ENCODE measurements around the gene PGAM5.
"Not testable (repeated sequence)": the region's sequence is repeated elsewhere in the genome, so short reads cannot be mapped to it uniquely, and the experiment has no call there.

Gene PGAM5

DNA sequence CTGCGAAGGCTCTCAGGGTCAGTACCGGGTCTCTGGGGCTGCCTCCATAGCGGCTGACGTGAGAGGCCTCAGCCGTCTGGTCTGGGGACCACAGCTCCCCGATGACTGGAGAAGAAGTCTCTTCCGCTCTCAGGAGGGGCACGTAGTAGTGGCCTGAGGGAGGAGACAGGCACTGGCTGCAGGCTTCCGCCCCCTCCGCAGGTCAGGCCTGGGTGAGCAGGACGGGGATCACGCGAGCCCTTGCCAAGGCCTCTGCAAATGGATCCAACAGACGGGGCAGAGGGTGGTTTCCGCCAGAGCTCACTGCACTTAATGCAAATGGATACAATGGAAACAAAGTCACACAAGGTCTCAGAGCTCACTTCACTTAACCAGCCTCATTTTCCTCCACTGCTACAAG lies 26.3 kb downstream of the PGAM5 start:
- Histone ChIP-seq H3K36me3 (ENCODE audit: insufficient read depth, low read length) (peaks cover 96% of the 10 kb centered on the region), H3K4me1 (ENCODE audit: insufficient read depth, low read length) (no peaks in the 10 kb centered on the region), H3K9ac (ENCODE audit: low read depth, low read length) (no peak overlapping the region), H3K27ac (ENCODE audit: low read depth, low read length) (no peak overlapping the region), H3K27me3 (ENCODE audit: insufficient read depth, low read length) (no peaks in the 10 kb centered on the region), H3K4me3 (ENCODE audit: low read length) (no peak overlapping the region), H3K9me3 (ENCODE audit: insufficient read depth, low read depth, low read length) (no peaks in the 10 kb centered on the region)
- 96% methylated on average over 15 of the region's 15 CpGs for WGBS

- Histone ChIP-seq H3K27ac (ENCODE audit: low read depth, low read length) (no peak overlapping the region), H3K36me3 (ENCODE audit: insufficient read depth, low read length) (peaks cover 94% of the 10 kb centered on the region)
- 96% methylated on average over 19 of the region's 19 CpGs for WGBS
Observed at GRCh38 chr12:132739600-132740312, 29.1 kb downstream of the PGAM5 start.

GRCh38 chr12:132740313-132740646 lies 29.6 kb downstream of the PGAM5 start:
- H3K9ac ChIP-seq (ENCODE audit: low read depth, low read length), result no peak overlapping the region
- H3K9me3 ChIP-seq (ENCODE audit: insufficient read depth, low read depth, low read length), result no peaks in the 10 kb centered on the region
- no peaks in the 10 kb centered on the region for H3K4me1 ChIP-seq (ENCODE audit: insufficient read depth, low read length)
- H3K4me3 ChIP-seq (ENCODE audit: low read length), result no peak overlapping the region
- no peak overlapping the region for H3K27ac ChIP-seq (ENCODE audit: low read depth, low read length)
- WGBS, result 95% methylated on average over 6 of the region's 6 CpGs
- no peaks in the 10 kb centered on the region for H3K27me3 ChIP-seq (ENCODE audit: insufficient read depth, low read length)
- H3K36me3 ChIP-seq (ENCODE audit: insufficient read depth, low read length), result peaks cover 94% of the 10 kb centered on the region

More at GRCh38 chr12:132739600-132740312, 29.1 kb downstream of the PGAM5 start:
- Histone ChIP-seq H3K4me3 (ENCODE audit: low read length) (no peak overlapping the region), H3K27me3 (ENCODE audit: insufficient read depth, low read length) (no peaks in the 10 kb centered on the region), H3K9ac (ENCODE audit: low read depth, low read length) (no peak overlapping the region), H3K4me1 (ENCODE audit: insufficient read depth, low read length) (no peaks in the 10 kb centered on the region), H3K9me3 (ENCODE audit: insufficient read depth, low read depth, low read length) (no peaks in the 10 kb centered on the region)

- no peaks in the 10 kb centered on the region for H3K9me3 ChIP-seq (ENCODE audit: insufficient read depth, low read depth, low read length)
- no peaks in the 10 kb centered on the region for H3K27me3 ChIP-seq (ENCODE audit: insufficient read depth, low read length)
- peaks cover 94% of the 10 kb centered on the region for H3K36me3 ChIP-seq (ENCODE audit: insufficient read depth, low read length)
- WGBS, result 92% methylated on average over 11 of the region's 11 CpGs
- H3K4me1 ChIP-seq (ENCODE audit: insufficient read depth, low read length), result no peaks in the 10 kb centered on the region
- no peak overlapping the region for H3K4me3 ChIP-seq (ENCODE audit: low read length)
- H3K9ac ChIP-seq (ENCODE audit: low read depth, low read length), result no peak overlapping the region
- H3K27ac ChIP-seq (ENCODE audit: low read depth, low read length), result no peak overlapping the region
Observed at GRCh38 chr12:132740652-132741051, 30.0 kb downstream of the PGAM5 start.

DNA sequence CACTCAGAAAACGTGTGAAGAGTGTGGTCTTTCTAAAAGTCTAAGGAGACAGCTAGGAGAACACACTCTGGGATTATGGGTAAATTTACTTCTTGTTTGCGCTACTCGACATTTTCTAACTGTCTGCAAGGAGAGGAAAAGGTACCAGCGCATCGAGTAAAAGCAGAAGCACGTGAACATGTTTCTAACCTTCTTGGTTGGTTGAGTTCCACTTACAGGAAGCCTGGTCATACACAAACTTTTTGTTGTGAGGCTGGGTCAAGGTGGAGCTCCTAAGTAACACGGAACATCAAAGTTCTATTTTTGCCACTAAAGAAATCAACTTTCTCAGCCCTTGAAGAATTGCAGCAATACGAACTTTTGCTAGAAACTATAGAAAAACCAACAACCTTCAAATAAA lies 31.0 kb downstream of the PGAM5 start:
- H3K27me3 ChIP-seq (ENCODE audit: insufficient read depth, low read length), result no peaks in the 10 kb centered on the region
- peaks cover 95% of the 10 kb centered on the region for H3K36me3 ChIP-seq (ENCODE audit: insufficient read depth, low read length)
- no peaks in the 10 kb centered on the region for H3K4me1 ChIP-seq (ENCODE audit: insufficient read depth, low read length)
- no peaks in the 10 kb centered on the region for H3K9me3 ChIP-seq (ENCODE audit: insufficient read depth, low read depth, low read length)
- H3K9ac ChIP-seq (ENCODE audit: low read depth, low read length), result no peak overlapping the region
- H3K4me3 ChIP-seq (ENCODE audit: low read length), result no peak overlapping the region
- no peak overlapping the region for H3K27ac ChIP-seq (ENCODE audit: low read depth, low read length)
- 96% methylated on average over 8 of the region's 8 CpGs for WGBS

GRCh38 chr12:132743831-132744230 lies 33.2 kb downstream of the PGAM5 start:
- no peak overlapping the region for H3K9ac ChIP-seq (ENCODE audit: low read depth, low read length)
- no peak overlapping the region for H3K27ac ChIP-seq (ENCODE audit: low read depth, low read length)
- H3K27me3 ChIP-seq (ENCODE audit: insufficient read depth, low read length), result no peaks in the 10 kb centered on the region
- H3K4me3 ChIP-seq (ENCODE audit: low read length), result no peak overlapping the region
- no peaks in the 10 kb centered on the region for H3K9me3 ChIP-seq (ENCODE audit: insufficient read depth, low read depth, low read length)
- 94% methylated on average over 13 of the region's 13 CpGs for WGBS
- H3K36me3 ChIP-seq (ENCODE audit: insufficient read depth, low read length), result peaks cover 98% of the 10 kb centered on the region
- H3K4me1 ChIP-seq (ENCODE audit: insufficient read depth, low read length), result no peaks in the 10 kb centered on the region

GRCh38 chr12:132746613-132747012 lies 36.0 kb downstream of the PGAM5 start:
- Histone ChIP-seq H3K27ac (ENCODE audit: low read depth, low read length) (no peak overlapping the region), H3K4me1 (ENCODE audit: insufficient read depth, low read length) (no peaks in the 10 kb centered on the region), H3K9ac (ENCODE audit: low read depth, low read length) (no peak overlapping the region), H3K36me3 (ENCODE audit: insufficient read depth, low read length) (peaks cover 98% of the 10 kb centered on the region), H3K27me3 (ENCODE audit: insufficient read depth, low read length) (no peaks in the 10 kb centered on the region), H3K4me3 (ENCODE audit: low read length) (no peak overlapping the region), H3K9me3 (ENCODE audit: insufficient read depth, low read depth, low read length) (no peaks in the 10 kb centered on the region)
- WGBS, result 97% methylated on average over 2 of the region's 3 CpGs

DNA sequence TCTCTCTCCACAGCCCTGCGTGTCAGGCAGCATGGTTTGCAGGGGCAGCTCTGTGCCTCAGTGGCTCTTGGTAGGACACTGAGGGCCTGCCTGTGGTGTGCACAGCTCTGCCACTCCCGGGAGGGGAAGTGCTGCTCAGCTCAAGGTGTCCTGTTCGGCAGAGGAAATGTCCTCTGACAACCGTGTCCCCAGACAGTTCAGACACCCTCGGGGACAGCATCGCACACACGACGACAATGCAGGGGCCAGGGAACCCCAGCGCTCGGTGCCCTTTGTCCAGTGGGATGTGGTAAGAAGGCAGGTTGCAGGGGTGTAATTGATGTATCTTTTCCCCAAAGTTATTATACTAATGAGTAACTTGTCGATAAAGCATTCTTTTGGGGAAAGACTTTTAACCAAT lies 36.8 kb downstream of the PGAM5 start:
- peaks cover 98% of the 10 kb centered on the region for H3K36me3 ChIP-seq (ENCODE audit: insufficient read depth, low read length)
- WGBS, result 99% methylated on average over 11 of the region's 11 CpGs

DNA sequence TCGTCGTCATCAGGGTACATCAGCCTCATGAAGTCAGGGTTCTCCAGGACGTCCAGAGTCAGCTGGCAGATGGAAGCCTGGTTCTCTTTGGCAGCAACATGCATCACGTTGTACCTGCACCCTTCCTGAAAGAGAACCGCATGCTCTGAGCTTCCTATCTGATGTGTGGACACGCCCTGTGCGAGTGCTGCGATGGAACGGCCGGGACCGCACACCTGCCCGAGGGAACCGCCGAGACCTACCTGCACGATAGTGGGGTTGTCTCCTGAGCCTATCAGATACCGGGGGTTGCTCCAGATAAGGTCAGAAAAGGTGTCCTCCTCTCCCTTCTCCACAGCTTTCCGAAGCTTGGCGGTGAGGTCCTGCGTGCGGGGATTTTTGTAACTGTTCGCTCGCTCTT lies 37.3 kb downstream of the PGAM5 start:
- H3K4me3 ChIP-seq (ENCODE audit: low read length), result no peak overlapping the region
- H3K27ac ChIP-seq (ENCODE audit: low read depth, low read length), result no peak overlapping the region
- no peaks in the 10 kb centered on the region for H3K9me3 ChIP-seq (ENCODE audit: insufficient read depth, low read depth, low read length)
- H3K4me1 ChIP-seq (ENCODE audit: insufficient read depth, low read length), result no peaks in the 10 kb centered on the region
- no peaks in the 10 kb centered on the region for H3K27me3 ChIP-seq (ENCODE audit: insufficient read depth, low read length)
- no peak overlapping the region for H3K9ac ChIP-seq (ENCODE audit: low read depth, low read length)
- H3K36me3 ChIP-seq (ENCODE audit: insufficient read depth, low read length), result peaks cover 98% of the 10 kb centered on the region
- WGBS, result 96% methylated on average over 22 of the region's 22 CpGs

More for the DNA sequence above, 36.8 kb downstream of the PGAM5 start:
- Histone ChIP-seq H3K9me3 (ENCODE audit: insufficient read depth, low read depth, low read length) (no peaks in the 10 kb centered on the region), H3K27ac (ENCODE audit: low read depth, low read length) (no peak overlapping the region), H3K4me1 (ENCODE audit: insufficient read depth, low read length) (no peaks in the 10 kb centered on the region), H3K9ac (ENCODE audit: low read depth, low read length) (no peak overlapping the region), H3K27me3 (ENCODE audit: insufficient read depth, low read length) (no peaks in the 10 kb centered on the region), H3K4me3 (ENCODE audit: low read length) (no peak overlapping the region)

DNA sequence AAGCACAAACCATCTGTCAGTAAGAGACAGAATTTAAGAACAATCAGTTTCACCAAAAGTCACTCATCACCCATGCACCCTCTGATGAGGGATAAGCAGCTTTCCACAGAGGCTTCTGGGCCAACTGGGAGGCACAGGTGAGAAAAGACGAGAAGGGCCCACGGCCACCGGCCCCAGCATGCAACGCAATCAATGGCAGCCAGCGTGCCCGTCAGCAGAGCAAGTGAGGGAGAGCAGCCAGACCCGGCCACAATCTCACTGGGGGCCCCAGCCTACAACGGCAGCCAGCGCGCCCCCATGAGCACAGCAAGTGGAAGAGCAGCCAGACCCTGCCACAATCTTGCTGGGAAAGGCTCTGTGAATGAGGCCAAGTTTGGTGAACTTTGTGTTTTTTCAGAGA lies 37.7 kb downstream of the PGAM5 start:
- Histone ChIP-seq H3K9me3 (ENCODE audit: insufficient read depth, low read depth, low read length) (no peaks in the 10 kb centered on the region), H3K27ac (ENCODE audit: low read depth, low read length) (no peak overlapping the region), H3K9ac (ENCODE audit: low read depth, low read length) (no peak overlapping the region), H3K4me1 (ENCODE audit: insufficient read depth, low read length) (no peaks in the 10 kb centered on the region), H3K27me3 (ENCODE audit: insufficient read depth, low read length) (no peaks in the 10 kb centered on the region), H3K4me3 (ENCODE audit: low read length) (no peak overlapping the region), H3K36me3 (ENCODE audit: insufficient read depth, low read length) (peaks cover 98% of the 10 kb centered on the region)
- 92% methylated on average over 10 of the region's 10 CpGs for whole genome bisulfite sequencing

GRCh38 chr12:132753670-132754069 lies 43.0 kb downstream of the PGAM5 start:
- not testable (repeated sequence) for H3K9me3 ChIP-seq (ENCODE audit: insufficient read depth, low read depth, low read length); H3K4me1 ChIP-seq (ENCODE audit: insufficient read depth, low read length); H3K4me3 ChIP-seq (ENCODE audit: low read length); H3K9ac ChIP-seq (ENCODE audit: low read depth, low read length); H3K27me3 ChIP-seq (ENCODE audit: insufficient read depth, low read length); H3K27ac ChIP-seq (ENCODE audit: low read depth, low read length)
- WGBS, result over 99% methylated on average over 7 of the region's 7 CpGs
- H3K36me3 ChIP-seq (ENCODE audit: insufficient read depth, low read length), result peaks cover 77% of the 10 kb centered on the region
